Measurements from ENCODE around the gene COLGALT1.

DNA sequence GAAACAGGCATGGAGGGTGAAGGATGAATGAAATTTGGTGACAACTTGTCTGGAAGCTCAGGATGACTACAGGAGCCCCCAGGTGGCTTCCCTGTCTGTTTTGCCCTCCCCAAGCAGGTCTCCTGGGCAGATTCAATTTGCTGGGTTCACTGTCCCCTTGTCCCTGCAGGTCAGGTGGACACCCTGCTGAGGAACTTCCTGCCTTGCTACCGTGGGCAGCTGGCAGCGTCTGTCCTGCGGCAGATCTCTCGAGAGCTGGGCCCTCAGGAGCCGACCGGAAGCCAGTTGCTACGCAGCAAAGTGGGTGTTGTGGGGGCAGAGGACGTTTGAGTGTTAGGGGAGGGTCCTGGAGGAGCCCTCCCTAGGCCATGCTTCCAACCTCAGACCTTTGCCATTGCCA lies 24.9 kb upstream of the COLGALT1 start:
- TF ChIP-seq POLR2AphosphoS5 (IDR thresholded peaks at IDR 0.05; ENCODE audit: low read depth, low read length) (no peak), FOXP2 (optimal IDR thresholded peaks at IDR 0.05; ENCODE audit: borderline replicate concordance, extremely low read depth, extremely low read length, insufficient read depth) (no peak), TAF1 (IDR thresholded peaks at IDR 0.05; ENCODE audit: borderline replicate concordance, insufficient read depth, low read length) (no peak), SIN3A (IDR thresholded peaks at IDR 0.05; ENCODE audit: borderline replicate concordance, insufficient read depth, low read length) (no peak)
- TF ChIP-seq, protein P1, sequence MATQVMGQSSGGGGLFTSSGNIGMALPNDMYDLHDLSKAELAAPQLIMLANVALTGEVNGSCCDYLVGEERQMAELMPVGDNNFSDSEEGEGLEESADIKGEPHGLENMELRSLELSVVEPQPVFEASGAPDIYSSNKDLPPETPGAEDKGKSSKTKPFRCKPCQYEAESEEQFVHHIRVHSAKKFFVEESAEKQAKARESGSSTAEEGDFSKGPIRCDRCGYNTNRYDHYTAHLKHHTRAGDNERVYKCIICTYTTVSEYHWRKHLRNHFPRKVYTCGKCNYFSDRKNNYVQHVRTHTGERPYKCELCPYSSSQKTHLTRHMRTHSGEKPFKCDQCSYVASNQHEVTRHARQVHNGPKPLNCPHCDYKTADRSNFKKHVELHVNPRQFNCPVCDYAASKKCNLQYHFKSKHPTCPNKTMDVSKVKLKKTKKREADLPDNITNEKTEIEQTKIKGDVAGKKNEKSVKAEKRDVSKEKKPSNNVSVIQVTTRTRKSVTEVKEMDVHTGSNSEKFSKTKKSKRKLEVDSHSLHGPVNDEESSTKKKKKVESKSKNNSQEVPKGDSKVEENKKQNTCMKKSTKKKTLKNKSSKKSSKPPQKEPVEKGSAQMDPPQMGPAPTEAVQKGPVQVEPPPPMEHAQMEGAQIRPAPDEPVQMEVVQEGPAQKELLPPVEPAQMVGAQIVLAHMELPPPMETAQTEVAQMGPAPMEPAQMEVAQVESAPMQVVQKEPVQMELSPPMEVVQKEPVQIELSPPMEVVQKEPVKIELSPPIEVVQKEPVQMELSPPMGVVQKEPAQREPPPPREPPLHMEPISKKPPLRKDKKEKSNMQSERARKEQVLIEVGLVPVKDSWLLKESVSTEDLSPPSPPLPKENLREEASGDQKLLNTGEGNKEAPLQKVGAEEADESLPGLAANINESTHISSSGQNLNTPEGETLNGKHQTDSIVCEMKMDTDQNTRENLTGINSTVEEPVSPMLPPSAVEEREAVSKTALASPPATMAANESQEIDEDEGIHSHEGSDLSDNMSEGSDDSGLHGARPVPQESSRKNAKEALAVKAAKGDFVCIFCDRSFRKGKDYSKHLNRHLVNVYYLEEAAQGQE (IDR thresholded peaks at IDR 0.05; ENCODE audit: insufficient read depth in 1 of 2, low read depth in 2 of 2, low read length in 2 of 2) = no peak

All from PFSK-1 (cell line).